Measurements from ENCODE around the gene NELFE.
"Not testable (repeated sequence)": the region's sequence is repeated elsewhere in the genome, so short reads cannot be mapped to it uniquely, and the experiment has no call there.

DNA sequence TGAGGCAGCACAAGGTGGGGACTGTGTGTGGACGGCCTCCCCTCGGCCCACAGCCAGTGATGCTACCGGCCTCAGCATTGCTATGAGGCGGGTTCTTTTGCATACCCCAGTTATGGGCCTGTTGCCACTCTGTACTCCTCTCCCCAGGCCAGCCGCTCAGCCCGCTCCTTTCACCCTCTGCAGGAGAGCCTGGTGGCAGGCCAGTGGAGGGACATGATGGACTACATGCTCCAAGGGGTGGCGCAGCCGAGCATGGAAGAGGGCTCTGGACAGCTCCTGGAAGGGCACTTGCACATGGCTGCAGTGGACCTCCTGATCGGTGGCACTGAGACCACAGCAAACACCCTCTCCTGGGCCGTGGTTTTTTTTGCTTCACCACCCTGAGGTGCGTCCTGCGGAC is 48.3 kb upstream of the NELFE start:
- TF ChIP-seq, protein P1, sequence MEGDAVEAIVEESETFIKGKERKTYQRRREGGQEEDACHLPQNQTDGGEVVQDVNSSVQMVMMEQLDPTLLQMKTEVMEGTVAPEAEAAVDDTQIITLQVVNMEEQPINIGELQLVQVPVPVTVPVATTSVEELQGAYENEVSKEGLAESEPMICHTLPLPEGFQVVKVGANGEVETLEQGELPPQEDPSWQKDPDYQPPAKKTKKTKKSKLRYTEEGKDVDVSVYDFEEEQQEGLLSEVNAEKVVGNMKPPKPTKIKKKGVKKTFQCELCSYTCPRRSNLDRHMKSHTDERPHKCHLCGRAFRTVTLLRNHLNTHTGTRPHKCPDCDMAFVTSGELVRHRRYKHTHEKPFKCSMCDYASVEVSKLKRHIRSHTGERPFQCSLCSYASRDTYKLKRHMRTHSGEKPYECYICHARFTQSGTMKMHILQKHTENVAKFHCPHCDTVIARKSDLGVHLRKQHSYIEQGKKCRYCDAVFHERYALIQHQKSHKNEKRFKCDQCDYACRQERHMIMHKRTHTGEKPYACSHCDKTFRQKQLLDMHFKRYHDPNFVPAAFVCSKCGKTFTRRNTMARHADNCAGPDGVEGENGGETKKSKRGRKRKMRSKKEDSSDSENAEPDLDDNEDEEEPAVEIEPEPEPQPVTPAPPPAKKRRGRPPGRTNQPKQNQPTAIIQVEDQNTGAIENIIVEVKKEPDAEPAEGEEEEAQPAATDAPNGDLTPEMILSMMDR (IDR thresholded peaks at IDR 0.05) = not testable (repeated sequence)
- TF ChIP-seq POLR2A (IDR thresholded peaks at IDR 0.05) = not testable (repeated sequence)

Measured in heart left ventricle (tissue), 13 donors.